Hematopoietic multipotent progenitor cell treated with erythropoietin and hydrocortisone succinate and interleukin-3 and kit ligand, for 17 days (in vitro differentiated cells): Measurements from ENCODE around the gene TMEM156.
A peak's percentile ranks its signal among the peaks of the same experiment; 100 is the strongest.

Experiments used
- DNase-seq: peaks from one replicate; pipeline ENCODE4 v3.0.0-alpha.2; 2015; ENCODE audit warnings: low spot score

The TMEM156 gene

DNA sequence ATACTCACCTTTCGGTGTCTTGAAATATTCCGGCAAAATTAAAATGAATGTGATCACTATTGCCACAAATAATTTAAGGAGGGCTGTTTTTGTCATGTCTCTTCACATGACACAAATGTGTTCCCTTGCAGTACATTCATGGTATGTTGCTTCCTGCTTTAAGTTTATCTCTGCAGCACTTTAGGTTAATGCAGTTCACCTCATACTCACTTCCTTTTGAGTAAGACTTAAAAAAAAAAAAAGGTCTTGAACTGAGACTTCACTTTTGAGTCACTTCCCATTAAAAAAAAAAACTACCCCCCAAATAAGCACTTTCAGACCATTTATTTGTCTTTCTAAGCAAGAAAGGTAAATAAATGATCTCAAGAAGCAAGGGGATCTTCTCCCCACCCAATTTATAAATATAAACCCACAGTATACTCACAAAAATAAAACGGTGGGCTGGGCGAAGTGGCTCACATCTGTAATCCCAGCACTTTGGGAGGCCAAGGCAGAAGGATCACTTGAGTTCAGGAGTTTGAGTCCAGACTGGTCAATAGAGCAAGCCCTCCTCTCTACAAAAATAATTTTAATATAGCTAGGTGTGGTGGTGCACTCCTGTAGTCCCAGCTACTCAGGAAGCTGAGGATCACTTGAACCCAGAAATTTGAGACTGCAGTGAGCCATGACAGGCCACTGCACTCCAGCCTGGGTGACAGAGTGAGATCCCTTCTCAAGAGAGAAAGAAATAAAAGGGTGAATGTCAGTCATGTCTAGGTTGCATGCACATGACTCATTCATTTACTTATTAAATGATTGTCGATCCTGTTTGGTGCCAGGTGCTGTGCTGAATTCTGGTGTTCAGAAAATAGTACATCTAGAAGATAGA, at the start of gene TMEM156:
TSS of gene TMEM156 (minus strand) at position 192 of the 868 bp plus-strand sequence. CDS start at position 96, 96 bp downstream.
- DNase-seq: no peak

GRCh38 chr4:39078829-39079228, 46.6 kb upstream of the TMEM156 start:
- no peak for DNase-seq

DNA sequence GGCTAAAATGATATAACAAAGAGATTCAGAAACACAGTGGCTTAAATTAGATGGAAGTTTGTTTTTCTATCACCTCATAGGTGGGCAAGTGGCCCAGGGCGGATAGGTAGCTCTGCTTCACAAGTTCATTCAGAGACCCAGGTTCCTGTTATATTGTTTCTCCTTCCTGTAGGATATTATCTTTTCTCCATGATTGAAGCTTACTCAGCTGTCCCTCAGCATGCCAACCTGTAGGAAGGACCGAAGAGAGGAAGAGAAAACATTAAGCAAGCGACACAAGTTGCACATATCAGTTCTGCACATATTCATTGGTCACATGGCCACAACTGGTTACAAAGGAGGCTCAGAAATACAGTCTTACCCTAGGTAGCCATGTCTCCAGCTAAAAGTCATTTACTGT, 36.7 kb upstream of the TMEM156 start:
- no peak for DNase-seq

- DNase-seq: no peak
These were observed 35.2 kb upstream of the TMEM156 start for GRCh38 chr4:39067451-39067850.

DNA sequence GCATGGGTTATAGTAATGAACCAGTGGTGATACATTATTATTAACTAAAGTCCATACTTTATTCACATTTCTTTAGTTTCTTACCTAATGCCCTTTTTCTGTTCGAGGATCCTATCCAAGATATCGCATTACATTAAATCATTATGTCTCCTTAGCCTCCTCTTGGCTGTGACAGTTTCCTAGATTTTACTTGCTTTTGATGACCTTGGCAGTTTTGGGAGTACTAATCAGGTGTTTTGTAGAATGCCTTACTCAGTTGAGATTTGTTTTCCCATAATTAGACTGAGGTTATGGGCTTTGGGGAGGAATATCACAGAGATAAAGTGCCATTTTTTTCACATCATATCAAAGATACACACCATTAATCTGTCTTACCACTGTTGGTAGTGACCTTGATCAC, 34.8 kb upstream of the TMEM156 start:
- DNase-seq: no peak

- no peak for DNase-seq
These were observed 34.2 kb upstream of the TMEM156 start for GRCh38 chr4:39066371-39066770.

GRCh38 chr4:39063430-39063829, 31.2 kb upstream of the TMEM156 start:
- DNase-seq: no peak

GRCh38 chr4:39062770-39063097, 30.5 kb upstream of the TMEM156 start:
- DNase-seq: no peak

- no peak for DNase-seq
These were observed 30.0 kb upstream of the TMEM156 start, which contains the start of gene KLHL5 for GRCh38 chr4:39062094-39062769. Gene KLHL5 (plus strand): TSS chr4:39062232. CDS start chr4:39062653, 421 bp downstream.

GRCh38 chr4:39061457-39061856, 29.2 kb upstream of the TMEM156 start:
- DNase-seq: no peak

- DNase-seq: no peak
These were observed 23.8 kb upstream of the TMEM156 start for GRCh38 chr4:39056023-39056422.

- DNase-seq: no peak
These were observed 22.3 kb upstream of the TMEM156 start for GRCh38 chr4:39054497-39054896.

DNA sequence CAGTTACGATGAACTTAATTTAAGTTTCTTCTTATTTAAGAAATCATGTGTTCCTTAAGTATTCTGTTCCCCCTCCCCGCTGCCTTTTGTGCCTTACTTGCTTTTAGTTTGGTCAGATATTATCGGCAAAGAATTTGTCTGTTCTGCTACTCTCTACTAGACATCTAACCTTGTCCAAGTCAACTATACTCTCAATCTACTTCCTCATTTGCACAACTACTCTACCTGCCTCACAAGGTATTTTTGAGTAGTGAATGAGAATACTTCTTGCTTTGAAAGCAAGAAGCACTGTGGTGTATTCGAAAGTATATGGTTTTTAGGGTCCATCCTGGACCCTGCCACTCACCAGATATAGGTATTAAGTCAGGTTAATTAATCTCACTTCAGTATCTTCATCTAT, 21.8 kb upstream of the TMEM156 start:
- no peak for DNase-seq

DNA sequence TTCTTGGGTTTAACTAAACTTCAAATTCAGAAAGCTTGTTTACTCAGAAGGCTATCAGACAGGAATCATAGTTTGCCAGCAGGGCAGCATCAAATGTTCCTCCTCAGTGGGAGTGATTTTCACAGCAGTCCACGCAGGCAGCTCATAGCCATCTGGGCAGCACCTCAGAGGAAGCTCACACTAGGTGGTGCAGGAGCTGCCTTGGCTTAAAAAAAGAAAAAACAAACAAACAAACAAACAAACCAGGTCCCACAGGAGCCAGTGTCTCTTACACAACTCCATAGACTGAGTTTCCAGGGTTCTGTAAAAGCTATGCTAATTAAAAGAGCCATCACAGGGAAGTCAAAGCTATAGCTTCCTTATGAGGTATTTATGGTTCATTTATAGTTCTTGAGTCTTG, 19.3 kb upstream of the TMEM156 start:
- DNase-seq: no peak

GRCh38 chr4:39050590-39050989, 18.4 kb upstream of the TMEM156 start:
- no peak for DNase-seq

- DNase-seq: no peak
These were observed 16.1 kb upstream of the TMEM156 start for GRCh38 chr4:39048311-39048710.

- no peak for DNase-seq
These were observed 15.5 kb upstream of the TMEM156 start for GRCh38 chr4:39047681-39048080.

DNA sequence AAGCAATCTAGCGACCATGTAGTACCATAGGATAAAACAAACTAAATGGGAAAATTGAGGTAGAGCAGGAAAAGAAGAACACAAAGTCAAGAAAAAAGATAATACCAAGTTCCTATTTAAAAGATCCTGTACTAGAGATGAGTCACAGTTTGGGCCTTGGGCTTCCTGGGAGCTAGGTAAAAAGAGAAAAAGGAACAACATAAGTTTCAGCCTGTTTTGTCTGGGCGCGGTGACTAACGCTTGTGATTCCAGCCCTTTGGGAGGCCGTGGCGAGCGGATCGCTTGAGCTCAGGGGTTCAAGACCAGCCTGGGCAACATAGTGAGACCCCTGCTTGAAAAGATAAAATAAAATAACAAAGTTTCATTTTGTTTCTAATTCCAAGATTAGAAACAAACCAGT, 14.0 kb upstream of the TMEM156 start:
- no peak for DNase-seq

- DNase-seq: no peak
These were observed 13.6 kb upstream of the TMEM156 start for GRCh38 chr4:39045827-39046221.

GRCh38 chr4:39044956-39045826, 13.0 kb upstream of the TMEM156 start:
- DNase-seq: no peak

DNA sequence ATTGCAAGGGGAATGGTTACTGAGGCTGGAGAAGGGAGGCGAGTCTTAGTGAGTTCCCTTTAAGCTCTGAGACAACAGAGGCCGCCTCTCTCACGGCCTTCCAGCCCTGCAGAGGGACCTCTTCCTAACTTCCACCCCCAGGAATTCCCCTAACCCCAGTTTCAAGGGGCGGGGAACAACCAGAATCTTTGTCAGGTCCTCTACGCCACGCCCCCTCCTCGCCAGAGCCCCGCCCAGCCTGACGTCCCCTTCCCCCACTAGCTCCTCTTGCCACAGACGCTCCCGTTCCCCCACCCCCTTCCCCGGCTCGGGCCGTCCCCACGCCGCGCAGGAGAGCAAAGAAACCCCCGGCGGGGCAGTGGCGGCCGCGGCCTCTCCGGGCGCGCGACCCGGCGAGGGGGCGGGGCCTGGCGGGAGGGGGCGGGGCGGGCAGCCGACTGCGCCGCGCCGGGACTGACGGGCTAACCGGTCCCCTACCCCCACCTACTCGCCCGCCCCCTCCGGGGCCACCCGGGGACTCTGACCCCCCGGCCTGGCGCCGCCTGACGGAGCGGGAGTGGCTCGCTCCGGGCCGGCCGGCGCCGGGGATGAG, 12.3 kb upstream of the TMEM156 start:
- DNase-seq: peak; percentile 60

GRCh38 chr4:39043861-39044363, 11.7 kb upstream of the TMEM156 start:
- DNase-seq: no peak
